Ovary (tissue), 3 donors: Measurements from ENCODE around the gene OR2S2.

Experiments
- EP300 ChIP-seq: sonication (generic); formaldehyde crosslinking; IDR thresholded peaks from one replicate; pipeline ENCODE4 v1.6.1; 2017; ENCODE audit warnings: antibody characterized with exemption
- POLR2A ChIP-seq: fragments of 450-650 bp; IDR thresholded peaks from one replicate; pipeline ENCODE4 v1.6.1; 2017; ENCODE audit warnings: antibody characterized with exemption, mild to moderate bottlenecking, moderate library complexity
- TF ChIP-seq, protein P1 (sequence below), 3 donors: fragments of 450-650 bp in 2 of 3; fragments of 200-600 bp in 1 of 3; IDR thresholded peaks; one replicate each; pipeline versions ENCODE4 v1.5.1 to v1.8.0; 2016 to 2022; ENCODE audit warnings: antibody characterized with exemption in 3 of 3, mild to moderate bottlenecking in 1 of 3
- donor health status: DM: no; HTN: no; CAD: no.

DNA sequence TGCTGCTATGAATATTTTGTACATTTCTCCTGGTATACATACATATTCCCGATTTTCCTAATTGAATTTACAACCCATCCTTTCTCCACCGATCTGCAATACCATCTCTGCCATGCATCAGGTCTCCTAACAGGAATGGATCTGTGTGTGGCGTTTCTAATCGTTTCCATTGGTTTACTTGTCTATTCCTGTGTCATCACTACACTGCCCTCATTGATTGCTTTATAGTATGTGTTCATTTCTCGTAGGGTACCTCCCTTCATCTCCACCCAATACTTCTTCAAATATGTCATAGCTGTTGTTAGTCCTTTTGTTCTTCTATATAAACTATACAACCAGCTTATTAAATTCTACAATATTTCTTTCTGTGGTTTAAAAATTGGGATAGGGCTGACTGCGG, 7.1 kb upstream of the OR2S2 start:
- TF ChIP-seq, protein P1, sequence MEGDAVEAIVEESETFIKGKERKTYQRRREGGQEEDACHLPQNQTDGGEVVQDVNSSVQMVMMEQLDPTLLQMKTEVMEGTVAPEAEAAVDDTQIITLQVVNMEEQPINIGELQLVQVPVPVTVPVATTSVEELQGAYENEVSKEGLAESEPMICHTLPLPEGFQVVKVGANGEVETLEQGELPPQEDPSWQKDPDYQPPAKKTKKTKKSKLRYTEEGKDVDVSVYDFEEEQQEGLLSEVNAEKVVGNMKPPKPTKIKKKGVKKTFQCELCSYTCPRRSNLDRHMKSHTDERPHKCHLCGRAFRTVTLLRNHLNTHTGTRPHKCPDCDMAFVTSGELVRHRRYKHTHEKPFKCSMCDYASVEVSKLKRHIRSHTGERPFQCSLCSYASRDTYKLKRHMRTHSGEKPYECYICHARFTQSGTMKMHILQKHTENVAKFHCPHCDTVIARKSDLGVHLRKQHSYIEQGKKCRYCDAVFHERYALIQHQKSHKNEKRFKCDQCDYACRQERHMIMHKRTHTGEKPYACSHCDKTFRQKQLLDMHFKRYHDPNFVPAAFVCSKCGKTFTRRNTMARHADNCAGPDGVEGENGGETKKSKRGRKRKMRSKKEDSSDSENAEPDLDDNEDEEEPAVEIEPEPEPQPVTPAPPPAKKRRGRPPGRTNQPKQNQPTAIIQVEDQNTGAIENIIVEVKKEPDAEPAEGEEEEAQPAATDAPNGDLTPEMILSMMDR (IDR thresholded peaks at IDR 0.05) = no peak
- TF ChIP-seq POLR2A (no peak), EP300 (no peak)
